Superior temporal gyrus (tissue), 1 donor: ENCODE measurements around the gene SCTR.
A peak's percentile ranks its signal among the peaks of the same experiment; 100 is the strongest.

Experiments
- DNase-seq: peaks from one replicate; pipeline ENCODE4 v3.0.0-alpha.2; 2016; ENCODE audit errors: extremely low spot score

Gene SCTR

GRCh38 chr2:119523952-119524694 is at the start of gene SCTR:
TSS of gene SCTR (minus strand) at chr2:119524483. CDS start at chr2:119524226, 257 bp downstream.
- DNase-seq = no peak

GRCh38 chr2:119567292-119567691 is 43.0 kb upstream of the SCTR start:
- DNase-seq = no peak

GRCh38 chr2:119565481-119565880 is 41.2 kb upstream of the SCTR start:
- no peak for DNase-seq

GRCh38 chr2:119553687-119554344 is 29.5 kb upstream of the SCTR start:
- DNase-seq = no peak

- DNase-seq = no peak
Observed at GRCh38 chr2:119552902-119553301, 28.6 kb upstream of the SCTR start.

- no peak for DNase-seq
Observed at GRCh38 chr2:119550856-119551255, 26.6 kb upstream of the SCTR start.

GRCh38 chr2:119550346-119550745 is 26.1 kb upstream of the SCTR start:
- no peak for DNase-seq

- DNase-seq = peak; percentile 45
Observed at GRCh38 chr2:119549241-119549640, 25.0 kb upstream of the SCTR start.

GRCh38 chr2:119548516-119549120 is 24.3 kb upstream of the SCTR start:
- peak; percentile 14 for DNase-seq

- no peak for DNase-seq
Observed at GRCh38 chr2:119546447-119546767, 22.1 kb upstream of the SCTR start.

GRCh38 chr2:119545754-119546446 is 21.6 kb upstream of the SCTR start:
- no peak for DNase-seq

- peak; percentile 13 for DNase-seq
Observed at GRCh38 chr2:119544939-119545475, 20.7 kb upstream of the SCTR start.

GRCh38 chr2:119544075-119544938 is 20.0 kb upstream of the SCTR start, which contains the start of gene CFAP221:
TSS of gene CFAP221 (plus strand) at chr2:119544449. CDS start at chr2:119546132, 1,683 bp downstream.
- DNase-seq = peak; percentile 70

- DNase-seq = no peak
Observed at GRCh38 chr2:119541476-119541875, 17.2 kb upstream of the SCTR start.

GRCh38 chr2:119537792-119538191 is 13.5 kb upstream of the SCTR start:
- DNase-seq = no peak

GRCh38 chr2:119536707-119537106 is 12.4 kb upstream of the SCTR start:
- no peak for DNase-seq

GRCh38 chr2:119536211-119536610 is 11.9 kb upstream of the SCTR start:
- no peak for DNase-seq

- no peak for DNase-seq
Observed at GRCh38 chr2:119533560-119533959, 9.3 kb upstream of the SCTR start.

- DNase-seq = no peak
Observed at GRCh38 chr2:119531292-119531691, 7.0 kb upstream of the SCTR start.

GRCh38 chr2:119527999-119528398 is 3.7 kb upstream of the SCTR start:
- no peak for DNase-seq

GRCh38 chr2:119525614-119526013 is 1.3 kb upstream of the SCTR start:
- no peak for DNase-seq
